Neural progenitor cell (in vitro differentiated cells): ENCODE results near the gene CD99L2.

Experiments
- EZH2phosphoT487 ChIP-seq: fragments of 200-600 bp; sonication (generic); IDR thresholded peaks from 2 replicates; pipeline ENCODE4 v1.6.1; 2017; ENCODE audit warnings: antibody characterized with exemption
- TF ChIP-seq, protein P1 (sequence below): fragments of 200-600 bp; sonication (generic); IDR thresholded peaks from 2 replicates; pipeline ENCODE4 v1.5.1; 2017; ENCODE audit warnings: antibody characterized with exemption, mild to moderate bottlenecking

- TF ChIP-seq, protein P1, sequence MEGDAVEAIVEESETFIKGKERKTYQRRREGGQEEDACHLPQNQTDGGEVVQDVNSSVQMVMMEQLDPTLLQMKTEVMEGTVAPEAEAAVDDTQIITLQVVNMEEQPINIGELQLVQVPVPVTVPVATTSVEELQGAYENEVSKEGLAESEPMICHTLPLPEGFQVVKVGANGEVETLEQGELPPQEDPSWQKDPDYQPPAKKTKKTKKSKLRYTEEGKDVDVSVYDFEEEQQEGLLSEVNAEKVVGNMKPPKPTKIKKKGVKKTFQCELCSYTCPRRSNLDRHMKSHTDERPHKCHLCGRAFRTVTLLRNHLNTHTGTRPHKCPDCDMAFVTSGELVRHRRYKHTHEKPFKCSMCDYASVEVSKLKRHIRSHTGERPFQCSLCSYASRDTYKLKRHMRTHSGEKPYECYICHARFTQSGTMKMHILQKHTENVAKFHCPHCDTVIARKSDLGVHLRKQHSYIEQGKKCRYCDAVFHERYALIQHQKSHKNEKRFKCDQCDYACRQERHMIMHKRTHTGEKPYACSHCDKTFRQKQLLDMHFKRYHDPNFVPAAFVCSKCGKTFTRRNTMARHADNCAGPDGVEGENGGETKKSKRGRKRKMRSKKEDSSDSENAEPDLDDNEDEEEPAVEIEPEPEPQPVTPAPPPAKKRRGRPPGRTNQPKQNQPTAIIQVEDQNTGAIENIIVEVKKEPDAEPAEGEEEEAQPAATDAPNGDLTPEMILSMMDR: no peak
- TF ChIP-seq EZH2phosphoT487: no peak
Observed at GRCh38 chrX:150828785-150829184, 69.7 kb downstream of the CD99L2 start.
